Stimulated activated CD8-positive, alpha-beta memory T cell treated with anti-CD3 and anti-CD28 coated beads, Interleukin-7, amount 100 ng/mL, for 48 hours (primary cell): ENCODE data around the gene ZDHHC20.

ENCODE experiments used
- DNase-seq, 2 donors: peaks; one replicate each; pipeline ENCODE4 v3.0.0-alpha.2; 2020; ENCODE audit warnings: low read depth in 1 of 2; ENCODE audit errors: extremely low read depth in 1 of 2

Gene ZDHHC20

GRCh38 chr13:21458813-21459701, at the start of gene ZDHHC20:
Gene ZDHHC20 (minus strand): TSS chr13:21459303. CDS start chr13:21459171, 132 bp downstream.
- DNase-seq, result peak; percentile 72 to 82

- no peak for DNase-seq
Measured at GRCh38 chr13:21504379-21504778, 45.3 kb upstream of the ZDHHC20 start.

GRCh38 chr13:21501686-21502085, 42.6 kb upstream of the ZDHHC20 start:
- no peak for DNase-seq

GRCh38 chr13:21486322-21486721, 27.2 kb upstream of the ZDHHC20 start:
- DNase-seq, result no peak

GRCh38 chr13:21483748-21484147, 24.6 kb upstream of the ZDHHC20 start:
- DNase-seq, result no peak

GRCh38 chr13:21481359-21481758, 22.3 kb upstream of the ZDHHC20 start:
- no peak for DNase-seq

GRCh38 chr13:21478881-21479808, 20.0 kb upstream of the ZDHHC20 start:
- no peak for DNase-seq

GRCh38 chr13:21476893-21477472, 17.9 kb upstream of the ZDHHC20 start:
- DNase-seq, result peak; percentile 65 to 72

GRCh38 chr13:21475115-21475514, 16.0 kb upstream of the ZDHHC20 start:
- no peak for DNase-seq

- no peak for DNase-seq
Measured at GRCh38 chr13:21470785-21471184, 11.7 kb upstream of the ZDHHC20 start.

GRCh38 chr13:21466527-21466926, 7.4 kb upstream of the ZDHHC20 start:
- DNase-seq, result no peak

GRCh38 chr13:21465710-21466160, 6.6 kb upstream of the ZDHHC20 start:
- DNase-seq, result no peak

- no peak for DNase-seq
Measured at GRCh38 chr13:21463424-21463823, 4.3 kb upstream of the ZDHHC20 start.

- DNase-seq, result no peak
Measured at GRCh38 chr13:21461131-21461530, 2.0 kb upstream of the ZDHHC20 start.

- DNase-seq, result peak in 1 of 2 donors; percentile 56
Measured at GRCh38 chr13:21458451-21458812, 671 bp downstream of the ZDHHC20 start.

GRCh38 chr13:21453387-21454081, 5.6 kb downstream of the ZDHHC20 start:
- no peak for DNase-seq

GRCh38 chr13:21450936-21451335, 8.2 kb downstream of the ZDHHC20 start:
- no peak for DNase-seq

GRCh38 chr13:21446656-21447055, 12.4 kb downstream of the ZDHHC20 start:
- no peak for DNase-seq

GRCh38 chr13:21445759-21446158, 13.3 kb downstream of the ZDHHC20 start:
- no peak for DNase-seq

- no peak for DNase-seq
Measured at GRCh38 chr13:21443171-21443570, 15.9 kb downstream of the ZDHHC20 start.

GRCh38 chr13:21436582-21436981, 22.5 kb downstream of the ZDHHC20 start:
- DNase-seq, result no peak
